HG02571 (cell line): ENCODE data around the gene NUP58.

Source experiments
- ATAC-seq: cut with Tn5 transposase; IDR thresholded peaks from one replicate; pipeline ENCODE4 v1.9.1; 2021; ENCODE audit warnings: mild to moderate bottlenecking, moderate library complexity; ENCODE audit not compliant: unreplicated experiment

The NUP58 gene

GRCh38 chr13:25301347-25302113 lies at the start of gene NUP58:
NUP58 (plus strand) TSS chr13:25301625; CDS start chr13:25301774, 149 bp downstream.
- ATAC-seq, result peak; percentile 99

- no peak for ATAC-seq
Measured at GRCh38 chr13:25252225-25252624, 49.2 kb upstream of the NUP58 start.

- no peak for ATAC-seq
Measured at GRCh38 chr13:25252752-25253151, 48.7 kb upstream of the NUP58 start.

GRCh38 chr13:25253702-25254101 lies 47.7 kb upstream of the NUP58 start:
- no peak for ATAC-seq

- no peak for ATAC-seq
Measured at GRCh38 chr13:25262261-25262660, 39.2 kb upstream of the NUP58 start.

GRCh38 chr13:25266706-25267105 lies 34.7 kb upstream of the NUP58 start:
- no peak for ATAC-seq

- no peak for ATAC-seq
Measured at GRCh38 chr13:25267715-25268114, 33.7 kb upstream of the NUP58 start.

GRCh38 chr13:25268561-25268960 lies 32.9 kb upstream of the NUP58 start:
- no peak for ATAC-seq

- no peak for ATAC-seq
Measured at GRCh38 chr13:25276748-25277147, 24.7 kb upstream of the NUP58 start.

- no peak for ATAC-seq
Measured at GRCh38 chr13:25280396-25280795, 21.0 kb upstream of the NUP58 start.

GRCh38 chr13:25281193-25281934 lies 20.1 kb upstream of the NUP58 start:
- no peak for ATAC-seq

- ATAC-seq, result no peak
Measured at GRCh38 chr13:25281935-25282332, 19.5 kb upstream of the NUP58 start.

- ATAC-seq, result no peak
Measured at GRCh38 chr13:25286308-25286968, 15.0 kb upstream of the NUP58 start.

GRCh38 chr13:25286969-25287961 lies 14.2 kb upstream of the NUP58 start, which contains the start of gene MTMR6:
MTMR6 (minus strand) TSS chr13:25287488; CDS start chr13:25287247, 241 bp downstream.
- peak; percentile 97 for ATAC-seq

GRCh38 chr13:25288966-25289365 lies 12.5 kb upstream of the NUP58 start:
- ATAC-seq, result no peak

GRCh38 chr13:25291691-25292090 lies 9.7 kb upstream of the NUP58 start:
- ATAC-seq, result no peak

- no peak for ATAC-seq
Measured at GRCh38 chr13:25292301-25292700, 9.1 kb upstream of the NUP58 start.

- no peak for ATAC-seq
Measured at GRCh38 chr13:25295228-25295627, 6.2 kb upstream of the NUP58 start.

GRCh38 chr13:25295701-25296100 lies 5.7 kb upstream of the NUP58 start:
- ATAC-seq, result no peak

GRCh38 chr13:25300861-25301346 lies 521 bp upstream of the NUP58 start:
- peak; percentile 6 for ATAC-seq
